Measurements from ENCODE around the gene SEPTIN8.

The SEPTIN8 gene

DNA sequence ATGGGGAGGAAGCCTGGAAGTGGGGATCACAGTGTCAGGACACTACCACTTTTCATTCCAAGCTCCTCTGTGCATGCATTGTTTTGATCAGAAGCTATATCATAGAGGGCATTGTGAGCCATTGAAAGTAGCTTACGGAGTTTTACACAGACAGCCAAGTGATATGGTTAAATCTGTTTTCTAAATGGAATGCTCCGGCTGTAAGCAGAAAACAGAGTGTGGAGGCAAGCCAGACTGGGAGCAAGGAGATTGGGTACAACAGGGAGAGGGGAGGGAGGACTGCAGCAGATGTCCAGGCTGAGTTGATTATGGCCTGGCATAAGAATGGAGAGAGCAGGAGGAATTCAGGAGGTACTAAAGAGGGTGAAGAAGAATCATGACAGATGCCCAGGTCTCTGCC is 20.6 kb upstream of the SEPTIN8 start:
- ChIA-PET POLR2A (interaction anchor here (0.5 kb wide), 1 partner anchor 293 kb away, joined by 3 read pairs; no protein-coding TSS in a partner anchor), CTCF (interaction anchor here (0.9 to 1.4 kb wide), 7 partner anchors 8 to 43 kb away, joined by 3 to 7 read pairs (median 4); no protein-coding TSS in a partner anchor)
- Histone ChIP-seq H3K36me3 (ENCODE audit: control insufficient read depth in 4 of 4, insufficient read depth in 4 of 4, low read length in 3 of 4) (no peaks in the 10 kb centered on the region), H3K4me1 (ENCODE audit: control extremely low read depth in 1 of 4, control insufficient read depth in 4 of 4, insufficient read depth in 4 of 4, low read length in 3 of 4) (no peaks in the 10 kb centered on the region), H3K9me3 (ENCODE audit: control extremely low read depth in 1 of 5, control insufficient read depth in 4 of 5, insufficient read depth in 2 of 5, low read depth in 1 of 5, low read length in 4 of 5) (no peaks in the 10 kb centered on the region), H3K27ac (ENCODE audit: insufficient read depth in 1 of 2, low read depth in 1 of 2, low read length in 2 of 2, poor library complexity in 1 of 2, severe bottlenecking in 2 of 2) (no peak overlapping the region), H3K4me3 (ENCODE audit: control insufficient read depth in 1 of 7, extremely low read depth in 1 of 7, insufficient read depth in 4 of 7, low read depth in 2 of 7, low read length in 6 of 7) (no peak overlapping the region), H3K27me3 (replicated peaks in 2 of 5; ENCODE audit: control insufficient read depth in 4 of 5, insufficient read depth in 5 of 5, low read length in 4 of 5) (peaks cover 0 to 10% (median 0%) of the 10 kb centered on the region in 5 experiments)
- 96% methylated on average over 2 of the region's 2 CpGs for WGBS (ENCODE audit: insufficient coverage)
- DNase-seq: no peak

DNA sequence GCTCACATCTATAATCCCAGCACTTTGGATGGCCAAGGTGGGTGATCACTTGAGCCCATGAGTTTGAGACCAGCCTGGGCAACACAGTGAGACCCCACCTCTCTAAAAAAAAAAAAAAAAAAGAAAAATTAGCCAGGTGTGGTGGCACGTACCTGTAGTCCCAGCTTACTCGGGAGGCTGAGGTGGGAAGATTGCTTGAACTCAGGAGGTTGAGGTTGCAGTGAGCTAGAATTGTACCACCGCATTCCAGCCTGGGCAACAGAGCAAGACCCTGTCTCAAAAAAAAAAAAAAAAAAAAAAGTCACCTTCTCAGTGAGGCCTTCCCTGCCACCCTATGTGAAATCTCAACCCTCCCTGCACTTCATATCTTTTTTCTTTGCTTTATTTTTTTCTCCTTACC is 14.0 kb upstream of the SEPTIN8 start:
- ChIA-PET CTCF (interaction anchor here (0.9 to 2.3 kb wide), 3 partner anchors 17 to 36 kb away, joined by 3 to 13 read pairs (median 3); partner anchors contain the start of gene SOWAHA), POLR2A (no interaction called here)
- DNase-seq: no peak
- no peaks in the 10 kb centered on the region for H3K36me3 ChIP-seq (ENCODE audit: control insufficient read depth in 4 of 4, insufficient read depth in 4 of 4, low read length in 3 of 4)
- WGBS (ENCODE audit: insufficient coverage): no CpG with 5 or more reads among the region's 3 CpGs
- no peaks in the 10 kb centered on the region for H3K9me3 ChIP-seq (ENCODE audit: control extremely low read depth in 1 of 5, control insufficient read depth in 4 of 5, insufficient read depth in 2 of 5, low read depth in 1 of 5, low read length in 4 of 5)
- H3K4me3 ChIP-seq (ENCODE audit: control insufficient read depth in 1 of 7, extremely low read depth in 1 of 7, insufficient read depth in 4 of 7, low read depth in 2 of 7, low read length in 6 of 7): no peak overlapping the region
- H3K4me1 ChIP-seq (ENCODE audit: control extremely low read depth in 1 of 4, control insufficient read depth in 4 of 4, insufficient read depth in 4 of 4, low read length in 3 of 4): no peaks in the 10 kb centered on the region
- H3K27me3 ChIP-seq (replicated peaks in 2 of 5; ENCODE audit: control insufficient read depth in 4 of 5, insufficient read depth in 5 of 5, low read length in 4 of 5): peaks cover 0 to 8% (median 2%) of the 10 kb centered on the region in 5 experiments
- no peak overlapping the region for H3K27ac ChIP-seq (ENCODE audit: insufficient read depth in 1 of 2, low read depth in 1 of 2, low read length in 2 of 2, poor library complexity in 1 of 2, severe bottlenecking in 2 of 2)

DNA sequence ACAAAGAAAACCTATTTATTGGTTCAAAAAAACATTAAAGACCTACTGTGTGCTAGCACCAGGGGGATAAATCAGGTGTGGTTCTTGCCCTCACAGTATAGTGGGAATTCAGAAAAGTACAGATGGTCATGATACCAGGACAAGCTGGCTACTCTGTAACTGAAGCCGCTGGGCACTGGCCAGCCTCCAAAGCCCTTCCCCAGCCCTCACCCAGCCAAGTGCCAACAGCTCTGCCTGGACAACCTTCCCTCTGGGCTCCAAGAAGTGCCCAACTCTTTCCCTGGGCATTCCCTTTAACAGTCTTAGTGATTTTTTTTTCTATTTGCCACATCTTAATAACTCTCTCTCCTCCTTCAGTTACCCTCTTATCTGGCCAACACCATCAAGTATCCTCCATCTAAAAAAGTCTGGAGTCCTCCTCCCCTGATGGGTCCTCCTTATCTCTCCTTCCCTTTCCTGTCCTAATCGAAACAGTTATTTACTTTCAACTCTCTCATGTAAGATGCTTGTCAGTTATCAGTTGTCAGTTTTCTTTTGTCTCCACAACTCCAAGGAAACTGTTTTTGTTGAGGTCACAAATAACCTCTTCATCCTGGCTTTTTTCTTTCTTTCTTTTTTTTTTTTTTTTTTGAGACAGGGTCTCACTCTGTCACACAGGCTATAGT is 13.3 kb upstream of the SEPTIN8 start:
- CTCF ChIA-PET: interaction anchor here (0.9 to 2.3 kb wide), 3 partner anchors 8 to 36 kb away, joined by 3 to 13 read pairs (median 5); no protein-coding TSS in a partner anchor
- POLR2A ChIA-PET: interaction anchor here (0.7 kb wide), 1 partner anchor 11 kb away, joined by 3 read pairs; no protein-coding TSS in a partner anchor

DNA sequence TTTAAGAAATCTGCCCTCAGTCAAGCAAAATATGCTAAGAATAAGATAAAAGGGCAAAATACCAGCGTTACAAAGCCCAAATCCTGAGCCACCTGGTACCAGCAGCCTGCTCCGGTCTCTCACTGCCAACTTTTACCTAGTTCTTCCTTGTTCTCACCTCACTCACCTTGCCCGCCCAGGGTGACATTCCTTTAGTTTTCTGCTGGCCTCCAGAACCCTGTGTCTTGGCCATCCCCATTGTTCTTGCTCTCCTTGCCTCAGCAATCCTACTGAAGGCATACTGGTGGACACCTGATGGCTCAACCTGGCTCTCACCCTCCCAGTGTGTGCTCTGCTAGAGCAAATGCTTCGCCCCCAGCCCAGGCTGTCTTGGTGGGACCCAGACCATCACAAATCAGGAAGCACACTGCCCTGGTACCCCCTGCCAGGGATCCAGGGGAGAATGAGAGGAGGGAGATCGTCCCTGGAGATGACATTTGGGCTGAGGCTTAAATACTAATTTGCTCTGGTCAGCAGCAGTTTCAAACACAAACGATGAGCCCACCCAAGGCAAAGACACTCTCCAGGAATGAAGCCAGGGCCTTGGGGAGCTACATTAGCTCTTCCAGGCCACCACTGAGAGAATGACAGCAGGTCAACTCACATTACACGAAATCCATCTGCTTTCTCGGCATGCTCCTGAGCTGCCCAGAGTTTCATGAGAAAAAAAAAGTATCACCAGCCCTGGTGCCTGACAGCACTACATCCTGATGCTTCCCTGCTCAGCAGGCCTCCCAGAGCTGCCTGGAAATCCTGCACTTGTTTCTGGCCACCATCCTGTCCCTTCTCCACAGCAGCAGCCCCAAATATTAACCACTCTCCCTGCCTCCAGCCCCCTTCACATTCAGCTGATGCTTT is 12.2 kb upstream of the SEPTIN8 start:
- POLR2A ChIA-PET: no interaction called here
- CTCF ChIA-PET: interaction anchor here (1.0 kb wide), 1 partner anchor 9 kb away, joined by 5 read pairs; no protein-coding TSS in a partner anchor
- Histone ChIP-seq H3K4me1 (ENCODE audit: control extremely low read depth in 1 of 4, control insufficient read depth in 4 of 4, insufficient read depth in 4 of 4, low read length in 3 of 4) (no peaks in the 10 kb centered on the region), H3K4me3 (ENCODE audit: control insufficient read depth in 1 of 7, extremely low read depth in 1 of 7, insufficient read depth in 4 of 7, low read depth in 2 of 7, low read length in 6 of 7) (no peak overlapping the region), H3K27ac (ENCODE audit: insufficient read depth in 1 of 2, low read depth in 1 of 2, low read length in 2 of 2, poor library complexity in 1 of 2, severe bottlenecking in 2 of 2) (no peak overlapping the region), H3K36me3 (ENCODE audit: control insufficient read depth in 4 of 4, insufficient read depth in 4 of 4, low read length in 3 of 4) (no peaks in the 10 kb centered on the region), H3K9me3 (ENCODE audit: control extremely low read depth in 1 of 5, control insufficient read depth in 4 of 5, insufficient read depth in 2 of 5, low read depth in 1 of 5, low read length in 4 of 5) (no peaks in the 10 kb centered on the region), H3K27me3 (replicated peaks in 2 of 5; ENCODE audit: control insufficient read depth in 4 of 5, insufficient read depth in 5 of 5, low read length in 4 of 5) (peaks cover 0 to 14% (median 2%) of the 10 kb centered on the region in 5 experiments)
- no peak for DNase-seq
- WGBS (ENCODE audit: insufficient coverage): 97% methylated on average over 7 of the region's 8 CpGs

More for the DNA sequence above, 13.3 kb upstream of the SEPTIN8 start:
- Histone ChIP-seq H3K27me3 (replicated peaks in 2 of 5; ENCODE audit: control insufficient read depth in 4 of 5, insufficient read depth in 5 of 5, low read length in 4 of 5) (peaks cover 0 to 10% (median 2%) of the 10 kb centered on the region in 5 experiments), H3K9me3 (ENCODE audit: control extremely low read depth in 1 of 5, control insufficient read depth in 4 of 5, insufficient read depth in 2 of 5, low read depth in 1 of 5, low read length in 4 of 5) (no peaks in the 10 kb centered on the region), H3K4me3 (ENCODE audit: control insufficient read depth in 1 of 7, extremely low read depth in 1 of 7, insufficient read depth in 4 of 7, low read depth in 2 of 7, low read length in 6 of 7) (no peak overlapping the region), H3K4me1 (ENCODE audit: control extremely low read depth in 1 of 4, control insufficient read depth in 4 of 4, insufficient read depth in 4 of 4, low read length in 3 of 4) (no peaks in the 10 kb centered on the region), H3K27ac (ENCODE audit: insufficient read depth in 1 of 2, low read depth in 1 of 2, low read length in 2 of 2, poor library complexity in 1 of 2, severe bottlenecking in 2 of 2) (no peak overlapping the region), H3K36me3 (ENCODE audit: control insufficient read depth in 4 of 4, insufficient read depth in 4 of 4, low read length in 3 of 4) (no peaks in the 10 kb centered on the region)
- DNase-seq: no peak
- WGBS (ENCODE audit: insufficient coverage): 43% methylated on average over 2 of the region's 2 CpGs

DNA sequence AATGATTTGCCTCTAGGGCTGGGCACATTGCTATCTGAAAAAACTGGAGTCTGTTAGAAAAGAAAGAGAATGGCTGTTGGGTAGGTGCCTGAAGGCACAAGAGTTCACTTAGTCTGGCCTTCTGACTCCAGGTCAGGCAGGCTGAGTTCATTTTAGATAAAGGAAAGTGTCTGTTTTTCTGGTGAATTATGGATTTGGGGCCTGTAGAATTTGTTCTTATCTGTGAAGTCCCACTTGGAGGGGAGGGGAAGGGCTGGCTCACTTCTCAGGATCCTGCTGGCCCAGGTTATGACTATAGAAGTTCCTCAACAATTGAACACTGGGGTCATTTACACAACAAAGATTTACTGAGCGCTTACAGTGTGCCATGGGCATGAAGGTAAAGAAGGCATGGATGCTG is 11.5 kb upstream of the SEPTIN8 start:
- Histone ChIP-seq H3K9me3 (ENCODE audit: control extremely low read depth in 1 of 5, control insufficient read depth in 4 of 5, insufficient read depth in 2 of 5, low read depth in 1 of 5, low read length in 4 of 5) (no peaks in the 10 kb centered on the region), H3K4me3 (ENCODE audit: control insufficient read depth in 1 of 7, extremely low read depth in 1 of 7, insufficient read depth in 4 of 7, low read depth in 2 of 7, low read length in 6 of 7) (no peak overlapping the region), H3K27me3 (replicated peaks in 2 of 5; ENCODE audit: control insufficient read depth in 4 of 5, insufficient read depth in 5 of 5, low read length in 4 of 5) (peaks cover 0 to 15% (median 2%) of the 10 kb centered on the region in 5 experiments), H3K27ac (ENCODE audit: insufficient read depth in 1 of 2, low read depth in 1 of 2, low read length in 2 of 2, poor library complexity in 1 of 2, severe bottlenecking in 2 of 2) (peak overlapping the region in 1 of 2 experiments; percentile 54), H3K36me3 (ENCODE audit: control insufficient read depth in 4 of 4, insufficient read depth in 4 of 4, low read length in 3 of 4) (no peaks in the 10 kb centered on the region), H3K4me1 (ENCODE audit: control extremely low read depth in 1 of 4, control insufficient read depth in 4 of 4, insufficient read depth in 4 of 4, low read length in 3 of 4) (no peaks in the 10 kb centered on the region)
- CTCF ChIA-PET: interaction anchor here (0.7 to 1.9 kb wide), 2 partner anchors 19 to 38 kb away, joined by 3 to 6 read pairs; no protein-coding TSS in a partner anchor
- no peak for DNase-seq
- no CpG with 5 or more reads among the region's 1 CpG for WGBS (ENCODE audit: insufficient coverage)
- POLR2A ChIA-PET: no interaction called here

DNA sequence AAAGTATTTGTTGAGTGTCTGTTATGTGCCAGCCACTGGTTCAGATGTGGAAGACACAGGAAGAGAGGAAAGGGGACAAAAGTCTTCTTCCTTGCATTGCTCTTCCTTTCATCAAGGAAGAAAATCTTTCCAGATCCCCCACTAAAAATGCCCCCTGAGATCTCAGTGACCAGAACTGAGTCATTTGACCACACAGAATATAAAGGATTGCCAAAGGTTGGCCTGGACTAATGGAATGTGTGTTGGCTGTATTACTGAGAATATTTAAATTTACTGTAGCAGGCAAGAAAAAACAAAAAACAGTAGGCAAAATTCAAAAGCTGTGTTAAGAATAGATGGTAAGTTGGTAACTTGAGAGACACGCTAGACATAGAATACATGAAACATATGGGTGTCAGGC is 10.0 kb upstream of the SEPTIN8 start:
- no peak overlapping the region for H3K27ac ChIP-seq (ENCODE audit: insufficient read depth in 1 of 2, low read depth in 1 of 2, low read length in 2 of 2, poor library complexity in 1 of 2, severe bottlenecking in 2 of 2)
- no peaks in the 10 kb centered on the region for H3K36me3 ChIP-seq (ENCODE audit: control insufficient read depth in 4 of 4, insufficient read depth in 4 of 4, low read length in 3 of 4)
- ChIA-PET POLR2A (no interaction called here), CTCF (interaction anchor here (0.7 to 1.9 kb wide), 2 partner anchors 14 to 20 kb away, joined by 3 to 6 read pairs; no protein-coding TSS in a partner anchor)
- no peaks in the 10 kb centered on the region for H3K9me3 ChIP-seq (ENCODE audit: control extremely low read depth in 1 of 5, control insufficient read depth in 4 of 5, insufficient read depth in 2 of 5, low read depth in 1 of 5, low read length in 4 of 5)
- H3K4me1 ChIP-seq (ENCODE audit: control extremely low read depth in 1 of 4, control insufficient read depth in 4 of 4, insufficient read depth in 4 of 4, low read length in 3 of 4): peaks cover 0 to 5% (median 2%) of the 10 kb centered on the region in 4 experiments
- no peak overlapping the region for H3K4me3 ChIP-seq (ENCODE audit: control insufficient read depth in 1 of 7, extremely low read depth in 1 of 7, insufficient read depth in 4 of 7, low read depth in 2 of 7, low read length in 6 of 7)
- H3K27me3 ChIP-seq (replicated peaks in 2 of 5; ENCODE audit: control insufficient read depth in 4 of 5, insufficient read depth in 5 of 5, low read length in 4 of 5): peaks cover 0 to 17% (median 0%) of the 10 kb centered on the region in 5 experiments
- WGBS (ENCODE audit: insufficient coverage): 100% methylated on average over 1 of the region's 1 CpG
- no peak for DNase-seq
